Ovary (tissue), 9 donors: ENCODE measurements around the gene FAR1. TPM values are rescaled to one million over a fixed set of nuclear protein-coding genes. Genes with fewer than 3 reads are reported as not detected.

Experiments used
- DNase-seq, 5 donors: peaks; one replicate each; pipeline ENCODE4 v3.0.0-alpha.2; 2019 to 2020
- H3K27ac ChIP-seq, 2 donors: fragments of 200-600 bp; one replicate each; pipeline versions ENCODE4 v1.5.1 to v1.8.0; 2019 to 2022
- H3K27me3 ChIP-seq: fragments of 200-600 bp; one replicate; pipeline ENCODE4 v1.8.0; 2022
- H3K36me3 ChIP-seq: fragments of 200-600 bp; sonication (generic); one replicate; pipeline ENCODE4 v1.5.1; 2019
- H3K4me1 ChIP-seq: one replicate; pipeline ENCODE4 v1.8.1; 2013; ENCODE audit warnings: mild to moderate bottlenecking, moderate library complexity; ENCODE audit not compliant: insufficient read depth
- H3K4me3 ChIP-seq: fragments of 200-600 bp; sonication (generic); one replicate; pipeline ENCODE4 v1.5.1; 2017
- H3K9me3 ChIP-seq, 2 donors: fragments of 200-600 bp in 1 of 2; sonication (generic) in 1 of 2; one replicate each; pipeline versions ENCODE4 v1.5.1 to v1.8.1; 2013 to 2019; ENCODE audit warnings: mild to moderate bottlenecking in 1 of 2, moderate library complexity in 1 of 2
- EP300 ChIP-seq: sonication (generic); formaldehyde crosslinking; IDR thresholded peaks from one replicate; pipeline ENCODE4 v1.6.1; 2017; ENCODE audit warnings: antibody characterized with exemption
- POLR2A ChIP-seq: fragments of 450-650 bp; IDR thresholded peaks from one replicate; pipeline ENCODE4 v1.6.1; 2017; ENCODE audit warnings: antibody characterized with exemption, mild to moderate bottlenecking, moderate library complexity
- WGBS, 3 donors: extraction: QIAGEN DNeasy Blood & Tissue Kit in 1 of 3; methylation state at CpG; one replicate each; pipeline versions ENCODE4 v1.1.5 to v1.1.7; 2013 to 2017; 5-methylcytosine and 5-hydroxymethylcytosine counted together
- intact Hi-C, 4 donors: fragments of 100-400 bp; cut with DNase I; formaldehyde crosslinking; loops; one replicate each; pipeline versions ENCODE4 v1.11.0 to v1.15.1; 2022 to 2023
- polyA plus RNA-seq, 2 donors: library from polyadenylated mRNA; stranded (reverse); fragments of 200-250 nt in 1 of 2; fragments of 350-450 nt in 1 of 2; fragmentation: Illumina TruSeq in 1 of 2; extraction: RNeasy Lipid Tissue Mini Kit (QIAGEN cat#74804) in 1 of 2; gene quantifications; one replicate each; pipeline ENCODE4 v1.2.3, GENCODE V29; 2013 to 2014
- total RNA-seq, 7 donors: library from RNA; depleted of rRNA in 2 of 7; stranded (reverse); fragments of >200 nt in 2 of 7; fragmentation: NEBNext Ultra II Directional in 3 of 7; extraction: Animal tissue kit (Norgen Biotek cat#: 25700) in 3 of 7; gene quantifications; one replicate each; pipeline versions ENCODE4 v1.1.0 to v1.2.4, GENCODE V29; 2016 to 2023
- TF ChIP-seq, protein P1 (sequence below), 3 donors: fragments of 450-650 bp in 2 of 3; fragments of 200-600 bp in 1 of 3; IDR thresholded peaks; one replicate each; pipeline versions ENCODE4 v1.5.1 to v1.8.0; 2016 to 2022; ENCODE audit warnings: antibody characterized with exemption in 3 of 3, mild to moderate bottlenecking in 1 of 3
- donor health status: DM: no; HTN: no; CAD: no; lungs with moderate emphysema.
- donor health status: DM: no; HTN: no; CAD: no.
- donor health status: Bipolar disorder and iron deficiency.
- donor health status: DM: yes; HTN: yes; CAD: no.
- donor health status: DM: no; HTN: no; CAD: no.
- donor health status: DM: yes; HTN: yes; CAD: no.

The FAR1 gene
- total and polyA plus RNA-seq, 9 donors, result 14.2 to 52.1 (median 39.5) TPM

DNA sequence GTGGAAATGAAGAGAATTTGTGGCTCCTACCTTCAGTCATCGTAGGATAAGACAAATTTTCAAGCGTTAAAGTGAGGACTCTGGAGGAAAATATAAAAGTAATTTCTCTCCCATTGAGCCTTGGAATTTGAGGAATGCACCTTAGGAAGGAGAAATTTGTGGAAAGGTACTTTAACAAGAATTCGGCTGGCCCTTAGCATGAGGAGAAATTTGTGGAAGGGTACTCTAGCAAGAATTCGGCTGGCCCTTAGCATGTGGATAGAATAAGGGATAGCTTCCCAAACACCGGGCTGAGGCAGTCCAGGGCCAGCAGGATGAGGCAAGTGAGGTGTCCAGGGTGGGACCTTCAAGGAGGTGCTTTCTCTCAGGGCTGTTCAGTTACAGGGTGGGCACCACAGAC is 33.2 kb upstream of the FAR1 start:
- no peak overlapping the region for H3K27ac ChIP-seq
- no peaks in the 10 kb centered on the region for H3K36me3 ChIP-seq
- intact Hi-C loops, result no loop called here
- H3K9me3 ChIP-seq, result no peaks in the 10 kb centered on the region
- no peaks in the 10 kb centered on the region for H3K4me1 ChIP-seq
- 67 to 82% (median 74%) methylated on average over 5 of the region's 5 CpGs for WGBS, 3 donors
- TF ChIP-seq EP300, result no peak
- no peak for TF ChIP-seq POLR2A
- TF ChIP-seq, protein P1, sequence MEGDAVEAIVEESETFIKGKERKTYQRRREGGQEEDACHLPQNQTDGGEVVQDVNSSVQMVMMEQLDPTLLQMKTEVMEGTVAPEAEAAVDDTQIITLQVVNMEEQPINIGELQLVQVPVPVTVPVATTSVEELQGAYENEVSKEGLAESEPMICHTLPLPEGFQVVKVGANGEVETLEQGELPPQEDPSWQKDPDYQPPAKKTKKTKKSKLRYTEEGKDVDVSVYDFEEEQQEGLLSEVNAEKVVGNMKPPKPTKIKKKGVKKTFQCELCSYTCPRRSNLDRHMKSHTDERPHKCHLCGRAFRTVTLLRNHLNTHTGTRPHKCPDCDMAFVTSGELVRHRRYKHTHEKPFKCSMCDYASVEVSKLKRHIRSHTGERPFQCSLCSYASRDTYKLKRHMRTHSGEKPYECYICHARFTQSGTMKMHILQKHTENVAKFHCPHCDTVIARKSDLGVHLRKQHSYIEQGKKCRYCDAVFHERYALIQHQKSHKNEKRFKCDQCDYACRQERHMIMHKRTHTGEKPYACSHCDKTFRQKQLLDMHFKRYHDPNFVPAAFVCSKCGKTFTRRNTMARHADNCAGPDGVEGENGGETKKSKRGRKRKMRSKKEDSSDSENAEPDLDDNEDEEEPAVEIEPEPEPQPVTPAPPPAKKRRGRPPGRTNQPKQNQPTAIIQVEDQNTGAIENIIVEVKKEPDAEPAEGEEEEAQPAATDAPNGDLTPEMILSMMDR (IDR thresholded peaks at IDR 0.05), result no peak
- DNase-seq, result no peak
- no peak overlapping the region for H3K4me3 ChIP-seq
- peaks cover 3% of the 10 kb centered on the region for H3K27me3 ChIP-seq

DNA sequence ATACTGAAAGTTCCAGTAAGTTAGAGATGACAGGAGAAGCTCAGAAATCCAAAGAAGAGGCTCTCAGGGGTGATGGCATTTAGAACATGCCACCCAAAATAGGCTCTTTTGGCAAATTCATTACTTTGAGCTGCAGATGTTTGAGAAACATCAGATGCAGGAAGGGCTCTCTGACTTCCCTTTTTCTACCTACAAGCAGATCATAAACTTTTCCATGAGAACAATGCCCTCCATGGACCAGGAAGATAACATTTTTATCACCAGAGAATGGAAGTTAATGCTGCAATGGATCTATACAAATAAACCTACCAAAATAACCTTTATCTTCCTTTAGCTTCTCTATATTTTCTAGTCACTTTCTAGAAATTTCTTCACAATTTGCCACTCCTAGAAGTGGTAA is 32.7 kb upstream of the FAR1 start:
- intact Hi-C loops, result no loop called here
- no peaks in the 10 kb centered on the region for H3K9me3 ChIP-seq
- H3K36me3 ChIP-seq, result no peaks in the 10 kb centered on the region
- peaks cover 3% of the 10 kb centered on the region for H3K27me3 ChIP-seq
- DNase-seq, result no peak
- TF ChIP-seq, protein P1 (IDR thresholded peaks at IDR 0.05), result no peak
- TF ChIP-seq POLR2A, result no peak
- no peak for TF ChIP-seq EP300
- H3K27ac ChIP-seq, result no peak overlapping the region
- no peaks in the 10 kb centered on the region for H3K4me1 ChIP-seq
- no peak overlapping the region for H3K4me3 ChIP-seq

DNA sequence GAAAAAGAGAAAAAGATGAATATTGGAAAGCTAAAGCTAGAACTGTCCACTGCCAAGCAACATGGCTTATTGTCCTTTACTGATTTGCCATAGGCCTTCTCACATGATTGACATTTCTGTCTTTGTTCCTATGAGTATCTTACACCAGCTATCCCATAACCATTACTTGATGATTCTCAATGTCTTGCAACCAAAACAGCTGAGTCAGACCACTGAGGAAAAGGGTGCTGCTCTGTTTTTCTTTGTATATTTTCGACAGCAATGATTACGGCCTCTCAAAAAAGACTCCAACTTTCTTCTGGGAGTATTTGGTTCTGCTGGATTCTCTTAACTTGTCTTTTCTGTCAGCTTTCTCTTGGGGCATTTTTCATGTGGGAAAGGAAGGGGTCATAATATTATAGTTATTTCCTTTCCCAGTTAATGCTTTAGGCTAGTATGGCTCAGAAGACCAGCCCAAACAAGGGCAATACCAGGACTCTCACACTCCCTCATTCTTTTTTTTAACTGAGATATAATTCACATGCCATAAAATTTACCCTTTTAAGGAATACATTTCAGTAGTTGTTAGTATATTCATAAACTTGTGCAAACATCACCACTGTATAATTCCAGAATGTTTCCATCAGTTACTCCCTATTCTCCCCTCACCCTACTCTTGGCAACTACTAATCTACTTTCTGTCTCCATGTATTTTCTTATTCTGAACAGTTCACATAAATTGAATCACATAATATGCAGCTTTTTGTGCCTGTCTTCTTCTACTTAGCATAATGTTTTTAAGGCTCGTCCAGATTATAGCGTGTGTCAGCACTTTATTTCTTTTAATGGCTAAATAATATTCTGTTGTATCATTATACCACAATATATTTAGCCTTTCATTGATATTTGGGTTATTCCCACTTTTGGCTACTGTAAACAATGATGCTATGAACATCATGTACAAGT is 31.1 kb upstream of the FAR1 start:
- H3K27me3 ChIP-seq, result peaks cover 3% of the 10 kb centered on the region
- no peak overlapping the region for H3K27ac ChIP-seq
- H3K9me3 ChIP-seq, result no peaks in the 10 kb centered on the region
- no peak overlapping the region for H3K4me3 ChIP-seq
- no peaks in the 10 kb centered on the region for H3K4me1 ChIP-seq
- no peak for TF ChIP-seq POLR2A
- no peak for TF ChIP-seq EP300
- TF ChIP-seq, protein P1 (IDR thresholded peaks at IDR 0.05), result no peak
- intact Hi-C loops, result no loop called here
- H3K36me3 ChIP-seq, result no peaks in the 10 kb centered on the region
- no peak for DNase-seq
- WGBS, 3 donors, result 74 to 85% (median 79%) methylated on average over 4 of the region's 4 CpGs

DNA sequence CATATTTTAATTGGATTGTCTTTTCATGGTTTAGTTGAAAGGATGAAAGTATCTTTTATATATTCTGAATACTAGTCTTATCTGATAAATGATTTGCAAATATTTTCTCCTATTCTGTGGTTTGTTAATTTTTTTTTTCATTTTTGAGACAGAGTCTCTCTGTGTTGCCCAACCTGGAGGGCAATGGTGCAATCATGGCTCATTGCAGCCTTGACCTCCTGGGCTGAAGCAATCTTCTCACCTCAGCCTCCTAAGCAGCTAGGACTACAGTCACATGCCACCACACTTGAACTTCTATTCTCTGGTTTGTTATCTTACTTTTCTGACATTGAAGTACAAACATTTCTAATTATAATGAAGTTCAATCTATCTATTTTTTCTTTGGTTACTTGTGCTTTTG is 30.0 kb upstream of the FAR1 start:
- TF ChIP-seq, protein P1 (IDR thresholded peaks at IDR 0.05), result no peak
- no peak for TF ChIP-seq EP300
- TF ChIP-seq POLR2A, result no peak
- Histone ChIP-seq H3K27me3 (peaks cover 3% of the 10 kb centered on the region), H3K4me3 (no peak overlapping the region), H3K27ac (no peak overlapping the region), H3K4me1 (no peaks in the 10 kb centered on the region), H3K36me3 (no peaks in the 10 kb centered on the region), H3K9me3 (no peaks in the 10 kb centered on the region)
- intact Hi-C loops, result no loop called here
- no peak for DNase-seq
